A673 (cell line): ENCODE measurements around the gene TBCEL. TPM values are rescaled to one million over a fixed set of nuclear protein-coding genes. Genes with fewer than 3 reads are reported as not detected.

Experiments used
- BruUV-seq: library from RNA; stranded (reverse); fragments of 400-500 nt; replicated peaks from 2 replicates; lab custom pipeline; 2021; lab: Mats Ljungman, UMichigan
- CTCF ChIA-PET: fragments of 300-600 bp; sonication (Branson Sonifier 250); formaldehyde crosslinking; loops from one replicate; lab custom pipeline; 2022; ENCODE audit warnings: antibody characterized with exemption; lab: Charles Lee
- POLR2A ChIA-PET: fragments of 300-600 bp; sonication (Branson Sonifier 250); formaldehyde crosslinking; loops from one replicate; lab custom pipeline; 2022; ENCODE audit warnings: antibody characterized with exemption; ENCODE audit not compliant: low non-redundant PET; lab: Charles Lee
- DNase-seq: peaks from one replicate; pipeline ENCODE4 v3.0.0-alpha.2; 2015; ENCODE audit warnings: low spot score
- H3K27ac ChIP-seq: fragments of 200-600 bp; sonication (generic); 2 replicates; pipeline ENCODE4 v1.5.1; 2016; ENCODE audit warnings: mixed run types, low read depth, mild to moderate bottlenecking, mixed read lengths, antibody characterized with exemption, low read length; ENCODE audit not compliant: poor library complexity, severe bottlenecking
- H3K27me3 ChIP-seq: fragments of 200-600 bp; sonication (generic); replicated peaks from 2 replicates; pipeline ENCODE4 v1.6.1; 2017; ENCODE audit warnings: mixed run types, low read depth, mild to moderate bottlenecking, mixed read lengths, antibody characterized with exemption, low read length; ENCODE audit not compliant: insufficient read depth, poor library complexity
- H3K36me3 ChIP-seq: fragments of 200-600 bp; sonication (generic); 2 replicates; pipeline ENCODE4 v1.6.1; 2016; ENCODE audit warnings: mixed run types, mild to moderate bottlenecking, mixed read lengths, antibody characterized with exemption, low read length; ENCODE audit not compliant: insufficient read depth, poor library complexity, severe bottlenecking
- H3K4me1 ChIP-seq: fragments of 200-600 bp; sonication (generic); 2 replicates; pipeline ENCODE4 v1.6.1; 2017; ENCODE audit warnings: mixed run types, mild to moderate bottlenecking, mixed read lengths, antibody characterized with exemption, low read length; ENCODE audit not compliant: insufficient read depth, poor library complexity, severe bottlenecking
- H3K4me3 ChIP-seq: fragments of 200-600 bp; sonication (generic); 2 replicates; pipeline ENCODE4 v1.5.1; 2016; ENCODE audit warnings: low read depth, mixed run types, mild to moderate bottlenecking, mixed read lengths, low read length; ENCODE audit not compliant: poor library complexity, severe bottlenecking
- H3K9me3 ChIP-seq: fragments of 200-600 bp; sonication (generic); 2 replicates; pipeline ENCODE4 v1.6.1; 2016; ENCODE audit warnings: mixed run types, low read depth, mild to moderate bottlenecking, mixed read lengths, antibody characterized with exemption, low read length; ENCODE audit not compliant: poor library complexity, severe bottlenecking
- EZH2 ChIP-seq: fragments of 200-600 bp; sonication (generic); IDR thresholded peaks from 2 replicates; pipeline ENCODE4 v1.6.1; 2017; ENCODE audit warnings: borderline replicate concordance, low read depth, mild to moderate bottlenecking, mixed read lengths, antibody characterized with exemption, low read length; ENCODE audit not compliant: poor library complexity, severe bottlenecking
- intact Hi-C: fragments of 100-400 bp; cut with micrococcal nuclease; formaldehyde crosslinking; loops from one replicate; pipeline ENCODE4 v1.10.0; 2022; ENCODE audit not compliant: unreplicated experiment
- total RNA-seq: library from RNA; stranded (reverse); gene quantifications from 2 replicates; pipeline ENCODE4 v1.2.3, GENCODE V29; 2021
- TF ChIP-seq, protein P1 (sequence below): fragments of 300-800, 200-600 bp; sonication (generic); conservative IDR thresholded peaks from 2 replicates; pipeline ENCODE4 v1.5.1; 2017; ENCODE audit warnings: low read depth, mild to moderate bottlenecking, antibody characterized with exemption, low read length, moderate library complexity, mixed read lengths

The TBCEL gene
- total RNA-seq, 1 experiment from 2014 or later = 22.4 TPM

DNA sequence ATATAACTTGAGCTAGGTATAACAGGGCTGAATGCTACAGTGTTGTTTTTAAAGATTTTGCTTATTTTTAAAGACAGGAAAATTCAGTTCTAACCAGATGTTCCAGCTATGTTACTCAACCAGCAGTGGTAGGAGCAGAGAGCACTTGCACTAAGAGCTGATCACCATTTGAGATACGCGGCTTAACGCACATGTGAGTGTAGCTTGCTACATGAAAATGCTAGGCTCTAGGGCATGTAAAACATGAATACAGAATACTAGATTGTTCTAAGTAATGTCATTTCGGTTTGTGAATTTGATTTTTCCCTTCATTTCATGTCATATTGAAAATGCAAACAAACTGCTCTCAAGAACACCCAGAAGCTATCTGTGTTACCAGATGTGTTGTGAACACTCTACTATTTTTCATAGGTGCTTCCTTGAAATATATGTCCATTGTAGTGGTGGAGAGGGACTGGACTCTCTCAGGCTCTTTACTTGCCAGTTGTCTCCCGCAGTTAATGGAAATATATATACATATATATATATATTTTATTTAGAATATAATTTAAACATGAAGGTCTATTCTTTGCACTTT lies 66.3 kb downstream of the TBCEL start:
- Histone ChIP-seq H3K4me1 (no peaks in the 10 kb centered on the region), H3K36me3 (peaks cover 7% of the 10 kb centered on the region), H3K27ac (no peak overlapping the region), H3K4me3 (no peak overlapping the region), H3K9me3 (no peaks in the 10 kb centered on the region), H3K27me3 (no peaks in the 10 kb centered on the region)
- no TSS peak for BruUV-seq
- POLR2A ChIA-PET = no interaction called here
- intact Hi-C loops = no loop called here
- TF ChIP-seq, protein P1, sequence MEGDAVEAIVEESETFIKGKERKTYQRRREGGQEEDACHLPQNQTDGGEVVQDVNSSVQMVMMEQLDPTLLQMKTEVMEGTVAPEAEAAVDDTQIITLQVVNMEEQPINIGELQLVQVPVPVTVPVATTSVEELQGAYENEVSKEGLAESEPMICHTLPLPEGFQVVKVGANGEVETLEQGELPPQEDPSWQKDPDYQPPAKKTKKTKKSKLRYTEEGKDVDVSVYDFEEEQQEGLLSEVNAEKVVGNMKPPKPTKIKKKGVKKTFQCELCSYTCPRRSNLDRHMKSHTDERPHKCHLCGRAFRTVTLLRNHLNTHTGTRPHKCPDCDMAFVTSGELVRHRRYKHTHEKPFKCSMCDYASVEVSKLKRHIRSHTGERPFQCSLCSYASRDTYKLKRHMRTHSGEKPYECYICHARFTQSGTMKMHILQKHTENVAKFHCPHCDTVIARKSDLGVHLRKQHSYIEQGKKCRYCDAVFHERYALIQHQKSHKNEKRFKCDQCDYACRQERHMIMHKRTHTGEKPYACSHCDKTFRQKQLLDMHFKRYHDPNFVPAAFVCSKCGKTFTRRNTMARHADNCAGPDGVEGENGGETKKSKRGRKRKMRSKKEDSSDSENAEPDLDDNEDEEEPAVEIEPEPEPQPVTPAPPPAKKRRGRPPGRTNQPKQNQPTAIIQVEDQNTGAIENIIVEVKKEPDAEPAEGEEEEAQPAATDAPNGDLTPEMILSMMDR = no peak
- TF ChIP-seq EZH2 = no peak
- CTCF ChIA-PET = no interaction called here
- no peak for DNase-seq

DNA sequence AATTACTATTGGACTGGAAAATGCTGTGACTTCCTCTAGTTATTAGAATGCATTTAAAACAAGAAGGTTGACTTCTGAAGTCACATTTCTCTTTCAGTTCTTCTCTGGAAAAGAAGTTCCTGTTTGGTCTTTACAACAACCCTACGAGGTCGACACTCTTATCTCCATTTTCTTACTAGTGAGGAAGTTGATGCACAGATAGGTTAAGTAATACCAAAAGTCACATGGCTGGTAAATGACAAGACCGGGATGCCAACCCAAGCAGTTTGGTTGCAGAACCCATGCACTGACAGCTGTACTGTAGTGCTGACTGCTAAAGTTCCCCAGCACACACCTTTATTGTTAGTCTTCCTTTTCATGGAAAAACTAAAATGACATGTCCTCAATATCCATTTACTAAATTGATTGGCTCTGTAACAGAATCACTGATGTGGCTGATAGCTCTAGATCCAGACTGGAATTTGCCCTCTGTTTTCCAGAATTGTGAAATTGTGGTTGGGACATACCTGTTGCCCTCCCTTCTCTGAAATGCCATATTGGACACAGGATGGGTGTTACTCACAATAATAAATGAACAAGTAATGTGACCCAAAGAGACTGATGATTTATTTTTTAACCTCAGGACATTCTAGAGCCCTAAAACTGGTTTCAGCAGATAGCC lies 67.7 kb downstream of the TBCEL start:
- ChIA-PET CTCF (no interaction called here), POLR2A (no interaction called here)
- intact Hi-C loops = no loop called here
- Histone ChIP-seq H3K27me3 (no peaks in the 10 kb centered on the region), H3K27ac (no peak overlapping the region), H3K36me3 (peaks cover 7% of the 10 kb centered on the region), H3K9me3 (no peaks in the 10 kb centered on the region), H3K4me3 (no peak overlapping the region), H3K4me1 (no peaks in the 10 kb centered on the region)
- no peak for DNase-seq
- no TSS peak for BruUV-seq
- TF ChIP-seq, protein P1 = no peak
- TF ChIP-seq EZH2 = no peak

- ChIA-PET POLR2A (no interaction called here), CTCF (no interaction called here)
- H3K27ac ChIP-seq = no peak overlapping the region
Measured at GRCh38 chr11:121095561-121095960, 71.7 kb downstream of the TBCEL start.

More at GRCh38 chr11:121095561-121095960, 71.7 kb downstream of the TBCEL start:
- no TSS peak for BruUV-seq
- no peaks in the 10 kb centered on the region for H3K4me1 ChIP-seq
- H3K9me3 ChIP-seq = no peaks in the 10 kb centered on the region
- DNase-seq = no peak
- no peaks in the 10 kb centered on the region for H3K27me3 ChIP-seq
- intact Hi-C loops = no loop called here
- no peak overlapping the region for H3K4me3 ChIP-seq
- H3K36me3 ChIP-seq = no peaks in the 10 kb centered on the region
- TF ChIP-seq EZH2 = no peak
- TF ChIP-seq, protein P1 = no peak
